Measurements from ENCODE around the gene MACROD1. TPM values are rescaled to one million over a fixed set of nuclear protein-coding genes. Genes with fewer than 3 reads are reported as not detected.

Gene MACROD1
- total and polyA plus RNA-seq, 2 of the 13 experiments (the other 11 are each of a cell fraction or from before 2014, with no cell fraction given): 23.1 to 34.5 TPM

DNA sequence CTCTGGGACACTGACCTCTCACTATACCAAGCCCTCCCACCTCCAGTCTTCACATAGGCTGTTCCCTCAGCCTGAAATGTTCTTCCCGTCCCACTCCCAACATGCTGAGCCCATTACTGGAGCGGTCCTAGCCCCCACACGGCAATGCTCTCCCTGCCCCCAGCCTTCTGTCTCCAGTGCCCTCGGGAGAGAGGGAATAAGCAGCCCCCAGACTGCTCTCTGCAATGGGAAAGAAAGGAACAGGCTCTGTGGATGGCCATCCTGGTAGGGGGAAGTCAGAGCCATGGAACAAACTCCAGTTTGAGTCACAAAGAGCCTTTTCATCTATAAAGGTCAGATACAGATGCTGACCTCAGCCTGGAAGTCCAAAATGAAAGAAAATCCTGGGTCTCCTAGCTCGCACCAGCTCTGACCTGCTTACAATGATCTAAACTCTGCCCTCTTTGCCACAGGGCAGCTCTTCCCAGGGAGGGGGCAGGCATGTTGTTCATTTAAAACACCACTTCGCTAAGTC lies 67.5 kb downstream of the MACROD1 start (continued):
- TF ChIP-seq, protein P1, sequence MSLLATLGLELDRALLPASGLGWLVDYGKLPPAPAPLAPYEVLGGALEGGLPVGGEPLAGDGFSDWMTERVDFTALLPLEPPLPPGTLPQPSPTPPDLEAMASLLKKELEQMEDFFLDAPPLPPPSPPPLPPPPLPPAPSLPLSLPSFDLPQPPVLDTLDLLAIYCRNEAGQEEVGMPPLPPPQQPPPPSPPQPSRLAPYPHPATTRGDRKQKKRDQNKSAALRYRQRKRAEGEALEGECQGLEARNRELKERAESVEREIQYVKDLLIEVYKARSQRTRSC (CRISPR knock-in tag; IDR thresholded peaks at IDR 0.05; ENCODE audit: low read depth): no peak
- TF ChIP-seq STAG1 (CRISPR knock-in tag; IDR thresholded peaks at IDR 0.05): no peak
- no peak for TF ChIP-seq BCL6 (CRISPR knock-in tag; IDR thresholded peaks at IDR 0.05)
- TF ChIP-seq POLR2A (IDR thresholded peaks at IDR 0.05; ENCODE audit: insufficient read depth in 1 of 2, low read depth in 2 of 2, low read length in 2 of 2): no peak
- no peak for TF ChIP-seq ATM (IDR thresholded peaks at IDR 0.05; ENCODE audit: borderline replicate concordance)
- TF ChIP-seq HNF4A (CRISPR knock-in tag; IDR thresholded peaks at IDR 0.05): peak; percentile 60
- 0 out of 2 replicates have a peak, but pooled peaks have one; percentile 20 for TF ChIP-seq ZNF350 (CRISPR knock-in tag; IDR thresholded peaks at IDR 0.05; ENCODE audit: borderline replicate concordance, low read depth)
- peak; percentile 51 for TF ChIP-seq HNF4G (IDR thresholded peaks at IDR 0.05; ENCODE audit: borderline replicate concordance, low read depth, low read length)
- no peak; the same call in 1 of the 2 replicates for TF ChIP-seq HNF4G (CRISPR knock-in tag; IDR thresholded peaks at IDR 0.05; ENCODE audit: borderline replicate concordance, low read depth)
- no peak for TF ChIP-seq ZNF557 (CRISPR knock-in tag; IDR thresholded peaks at IDR 0.05)
- TF ChIP-seq, protein P2, sequence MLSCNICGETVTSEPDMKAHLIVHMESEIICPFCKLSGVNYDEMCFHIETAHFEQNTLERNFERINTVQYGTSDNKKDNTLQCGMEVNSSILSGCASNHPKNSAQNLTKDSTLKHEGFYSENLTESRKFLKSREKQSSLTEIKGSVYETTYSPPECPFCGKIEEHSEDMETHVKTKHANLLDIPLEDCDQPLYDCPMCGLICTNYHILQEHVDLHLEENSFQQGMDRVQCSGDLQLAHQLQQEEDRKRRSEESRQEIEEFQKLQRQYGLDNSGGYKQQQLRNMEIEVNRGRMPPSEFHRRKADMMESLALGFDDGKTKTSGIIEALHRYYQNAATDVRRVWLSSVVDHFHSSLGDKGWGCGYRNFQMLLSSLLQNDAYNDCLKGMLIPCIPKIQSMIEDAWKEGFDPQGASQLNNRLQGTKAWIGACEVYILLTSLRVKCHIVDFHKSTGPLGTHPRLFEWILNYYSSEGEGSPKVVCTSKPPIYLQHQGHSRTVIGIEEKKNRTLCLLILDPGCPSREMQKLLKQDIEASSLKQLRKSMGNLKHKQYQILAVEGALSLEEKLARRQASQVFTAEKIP (CRISPR knock-in tag; IDR thresholded peaks at IDR 0.05; ENCODE audit: borderline replicate concordance): no peak
- no peak for TF ChIP-seq KAT2B (IDR thresholded peaks at IDR 0.05; ENCODE audit: borderline replicate concordance, low read depth, low read length)
- no peak for TF ChIP-seq KAT7 (CRISPR knock-in tag; IDR thresholded peaks at IDR 0.05; ENCODE audit: borderline replicate concordance)
- no peak for TF ChIP-seq ZNF160 (CRISPR knock-in tag; IDR thresholded peaks at IDR 0.05)
- TF ChIP-seq, protein P3, sequence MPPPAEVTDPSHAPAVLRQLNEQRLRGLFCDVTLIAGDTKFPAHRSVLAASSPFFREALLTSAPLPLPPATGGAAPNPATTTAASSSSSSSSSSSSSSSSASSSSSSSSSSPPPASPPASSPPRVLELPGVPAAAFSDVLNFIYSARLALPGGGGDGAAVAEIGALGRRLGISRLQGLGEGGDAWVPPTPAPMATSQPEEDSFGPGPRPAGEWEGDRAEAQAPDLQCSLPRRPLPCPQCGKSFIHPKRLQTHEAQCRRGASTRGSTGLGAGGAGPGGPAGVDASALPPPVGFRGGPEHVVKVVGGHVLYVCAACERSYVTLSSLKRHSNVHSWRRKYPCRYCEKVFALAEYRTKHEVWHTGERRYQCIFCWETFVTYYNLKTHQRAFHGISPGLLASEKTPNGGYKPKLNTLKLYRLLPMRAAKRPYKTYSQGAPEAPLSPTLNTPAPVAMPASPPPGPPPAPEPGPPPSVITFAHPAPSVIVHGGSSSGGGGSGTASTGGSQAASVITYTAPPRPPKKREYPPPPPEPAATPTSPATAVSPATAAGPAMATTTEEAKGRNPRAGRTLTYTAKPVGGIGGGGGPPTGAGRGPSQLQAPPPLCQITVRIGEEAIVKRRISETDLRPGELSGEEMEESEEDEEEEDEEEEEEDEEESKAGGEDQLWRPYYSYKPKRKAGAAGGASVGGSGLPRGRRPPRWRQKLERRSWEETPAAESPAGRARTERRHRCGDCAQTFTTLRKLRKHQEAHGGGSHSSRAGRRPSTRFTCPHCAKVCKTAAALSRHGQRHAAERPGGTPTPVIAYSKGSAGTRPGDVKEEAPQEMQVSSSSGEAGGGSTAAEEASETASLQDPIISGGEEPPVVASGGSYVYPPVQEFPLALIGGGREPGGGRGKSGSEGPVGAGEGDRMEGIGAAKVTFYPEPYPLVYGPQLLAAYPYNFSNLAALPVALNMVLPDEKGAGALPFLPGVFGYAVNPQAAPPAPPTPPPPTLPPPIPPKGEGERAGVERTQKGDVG (CRISPR knock-in tag; IDR thresholded peaks at IDR 0.05; ENCODE audit: borderline replicate concordance): no peak
- TF ChIP-seq, protein P4, sequence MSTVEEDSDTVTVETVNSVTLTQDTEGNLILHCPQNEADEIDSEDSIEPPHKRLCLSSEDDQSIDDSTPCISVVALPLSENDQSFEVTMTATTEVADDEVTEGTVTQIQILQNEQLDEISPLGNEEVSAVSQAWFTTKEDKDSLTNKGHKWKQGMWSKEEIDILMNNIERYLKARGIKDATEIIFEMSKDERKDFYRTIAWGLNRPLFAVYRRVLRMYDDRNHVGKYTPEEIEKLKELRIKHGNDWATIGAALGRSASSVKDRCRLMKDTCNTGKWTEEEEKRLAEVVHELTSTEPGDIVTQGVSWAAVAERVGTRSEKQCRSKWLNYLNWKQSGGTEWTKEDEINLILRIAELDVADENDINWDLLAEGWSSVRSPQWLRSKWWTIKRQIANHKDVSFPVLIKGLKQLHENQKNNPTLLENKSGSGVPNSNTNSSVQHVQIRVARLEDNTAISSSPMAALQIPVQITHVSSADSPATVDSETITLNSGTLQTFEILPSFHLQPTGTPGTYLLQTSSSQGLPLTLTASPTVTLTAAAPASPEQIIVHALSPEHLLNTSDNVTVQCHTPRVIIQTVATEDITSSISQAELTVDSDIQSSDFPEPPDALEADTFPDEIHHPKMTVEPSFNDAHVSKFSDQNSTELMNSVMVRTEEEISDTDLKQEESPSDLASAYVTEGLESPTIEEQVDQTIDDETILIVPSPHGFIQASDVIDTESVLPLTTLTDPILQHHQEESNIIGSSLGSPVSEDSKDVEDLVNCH (CRISPR knock-in tag; IDR thresholded peaks at IDR 0.05): no peak
- no peak for TF ChIP-seq REXO4 (CRISPR knock-in tag; IDR thresholded peaks at IDR 0.05; ENCODE audit: borderline replicate concordance)
- TF ChIP-seq PRMT3 (CRISPR knock-in tag; IDR thresholded peaks at IDR 0.05; ENCODE audit: borderline replicate concordance, low read depth): no peak
- peak; percentile 40; the same call in 1 of the 2 replicates for TF ChIP-seq PHF21A (CRISPR knock-in tag; IDR thresholded peaks at IDR 0.05)
- TF ChIP-seq NCOR1 (IDR thresholded peaks at IDR 0.05; ENCODE audit: borderline replicate concordance, low read length): 0 out of 2 replicates have a peak, but pooled peaks have one; percentile 36
- no peak for TF ChIP-seq ZNF660 (CRISPR knock-in tag; IDR thresholded peaks at IDR 0.05; ENCODE audit: borderline replicate concordance, low read depth)
- TF ChIP-seq BRCA1 (CRISPR knock-in tag; IDR thresholded peaks at IDR 0.05): no peak
- TF ChIP-seq MEIS1 (CRISPR knock-in tag; IDR thresholded peaks at IDR 0.05; ENCODE audit: borderline replicate concordance): no peak

Measured in HepG2 (cell line).